ENCODE results near the gene IQSEC3. TPM values are rescaled to one million over a fixed set of nuclear protein-coding genes. Genes with fewer than 3 reads are reported as not detected.

Gene IQSEC3
- total and polyA plus RNA-seq, 2 of the 13 experiments (the other 11 are each of a cell fraction or from before 2014, with no cell fraction given) = not detected

DNA sequence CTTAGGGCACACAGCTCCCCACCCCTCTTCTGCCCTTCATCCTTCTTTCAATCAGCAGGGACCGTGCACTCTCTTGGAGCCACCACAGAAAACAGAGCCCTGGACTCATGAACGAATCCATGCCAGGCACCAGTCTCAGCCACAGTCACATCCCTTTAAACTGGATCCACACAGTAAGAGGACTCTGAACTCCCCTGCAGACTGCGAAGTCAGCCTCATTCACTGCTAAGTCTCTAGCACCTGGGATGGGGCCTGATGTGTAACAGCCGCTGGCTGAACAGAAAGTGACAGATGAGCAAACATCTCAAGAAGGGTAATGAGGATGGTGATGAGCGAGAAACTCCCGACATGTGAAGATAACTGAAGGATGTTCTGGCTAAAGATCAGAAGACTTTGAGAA is 45.8 kb upstream of the IQSEC3 start (continued):
- TF ChIP-seq, protein P1, sequence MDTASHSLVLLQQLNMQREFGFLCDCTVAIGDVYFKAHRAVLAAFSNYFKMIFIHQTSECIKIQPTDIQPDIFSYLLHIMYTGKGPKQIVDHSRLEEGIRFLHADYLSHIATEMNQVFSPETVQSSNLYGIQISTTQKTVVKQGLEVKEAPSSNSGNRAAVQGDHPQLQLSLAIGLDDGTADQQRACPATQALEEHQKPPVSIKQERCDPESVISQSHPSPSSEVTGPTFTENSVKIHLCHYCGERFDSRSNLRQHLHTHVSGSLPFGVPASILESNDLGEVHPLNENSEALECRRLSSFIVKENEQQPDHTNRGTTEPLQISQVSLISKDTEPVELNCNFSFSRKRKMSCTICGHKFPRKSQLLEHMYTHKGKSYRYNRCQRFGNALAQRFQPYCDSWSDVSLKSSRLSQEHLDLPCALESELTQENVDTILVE (CRISPR knock-in tag; IDR thresholded peaks at IDR 0.05) = 0 out of 2 replicates have a peak, but pooled peaks have one; percentile 58
- TF ChIP-seq HNRNPUL1 (IDR thresholded peaks at IDR 0.05; ENCODE audit: low read depth, low read length) = no peak
- TF ChIP-seq AKAP8 (CRISPR knock-in tag; IDR thresholded peaks at IDR 0.05) = 0 out of 2 replicates have a peak, but pooled peaks have one; percentile 21
- no peak for TF ChIP-seq HHEX (CRISPR knock-in tag; IDR thresholded peaks at IDR 0.05)
- TF ChIP-seq POLR2AphosphoS2 (IDR thresholded peaks at IDR 0.05; ENCODE audit: low read depth, low read length) = no peak
- TF ChIP-seq, protein P2, sequence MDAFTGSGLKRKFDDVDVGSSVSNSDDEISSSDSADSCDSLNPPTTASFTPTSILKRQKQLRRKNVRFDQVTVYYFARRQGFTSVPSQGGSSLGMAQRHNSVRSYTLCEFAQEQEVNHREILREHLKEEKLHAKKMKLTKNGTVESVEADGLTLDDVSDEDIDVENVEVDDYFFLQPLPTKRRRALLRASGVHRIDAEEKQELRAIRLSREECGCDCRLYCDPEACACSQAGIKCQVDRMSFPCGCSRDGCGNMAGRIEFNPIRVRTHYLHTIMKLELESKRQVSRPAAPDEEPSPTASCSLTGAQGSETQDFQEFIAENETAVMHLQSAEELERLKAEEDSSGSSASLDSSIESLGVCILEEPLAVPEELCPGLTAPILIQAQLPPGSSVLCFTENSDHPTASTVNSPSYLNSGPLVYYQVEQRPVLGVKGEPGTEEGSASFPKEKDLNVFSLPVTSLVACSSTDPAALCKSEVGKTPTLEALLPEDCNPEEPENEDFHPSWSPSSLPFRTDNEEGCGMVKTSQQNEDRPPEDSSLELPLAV (CRISPR knock-in tag; conservative IDR thresholded peaks at IDR 0.05; ENCODE audit: low read depth) = no peak
- peak; percentile 79; the same call in 1 of the 2 replicates for TF ChIP-seq ZNF205 (CRISPR knock-in tag; IDR thresholded peaks at IDR 0.05)
- no peak for TF ChIP-seq FOXJ3 (CRISPR knock-in tag; IDR thresholded peaks at IDR 0.05; ENCODE audit: borderline replicate concordance)
- no peak for TF ChIP-seq ZNF713 (CRISPR knock-in tag; IDR thresholded peaks at IDR 0.05)
- no peak for TF ChIP-seq SRSF1 (optimal IDR thresholded peaks at IDR 0.05; ENCODE audit: low read depth, low read length)
- TF ChIP-seq HNF4G (IDR thresholded peaks at IDR 0.05; ENCODE audit: borderline replicate concordance, low read depth, low read length) = peak; percentile 92
- peak; percentile 86; the same call in 1 of the 2 replicates for TF ChIP-seq HNF4G (CRISPR knock-in tag; IDR thresholded peaks at IDR 0.05; ENCODE audit: borderline replicate concordance, low read depth)
- TF ChIP-seq ZNF292 (CRISPR knock-in tag; IDR thresholded peaks at IDR 0.05; ENCODE audit: borderline replicate concordance, low read depth) = peak; percentile 95; the same call in 1 of the 2 replicates
- TF ChIP-seq ZNF3 (CRISPR knock-in tag; IDR thresholded peaks at IDR 0.05) = no peak
- TF ChIP-seq NAIF1 (CRISPR knock-in tag; IDR thresholded peaks at IDR 0.05; ENCODE audit: borderline replicate concordance) = no peak
- peak in 1 of 2 experiments; percentile 62; a peak in 1 of 4 replicates for TF ChIP-seq EP300 (IDR thresholded peaks at IDR 0.05; ENCODE audit: low read depth in 2 of 2, low read length in 2 of 2)
- 0 out of 2 replicates have a peak, but pooled peaks have one; percentile 34 for TF ChIP-seq EP300 (CRISPR knock-in tag; IDR thresholded peaks at IDR 0.05; ENCODE audit: borderline replicate concordance)
- TF ChIP-seq, protein P3, sequence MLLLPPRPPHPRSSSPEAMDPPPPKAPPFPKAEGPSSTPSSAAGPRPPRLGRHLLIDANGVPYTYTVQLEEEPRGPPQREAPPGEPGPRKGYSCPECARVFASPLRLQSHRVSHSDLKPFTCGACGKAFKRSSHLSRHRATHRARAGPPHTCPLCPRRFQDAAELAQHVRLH (CRISPR knock-in tag; IDR thresholded peaks at IDR 0.05; ENCODE audit: borderline replicate concordance, low read depth) = peak; percentile 49; the same call in 1 of the 2 replicates
- no peak for TF ChIP-seq ZNF180 (CRISPR knock-in tag; IDR thresholded peaks at IDR 0.05; ENCODE audit: borderline replicate concordance, low read depth)
- peak; percentile 50; the same call in 1 of the 2 replicates for TF ChIP-seq KDM2A (CRISPR knock-in tag; IDR thresholded peaks at IDR 0.05; ENCODE audit: borderline replicate concordance, low read depth)
- no peak for TF ChIP-seq ZNF382 (CRISPR knock-in tag; IDR thresholded peaks at IDR 0.05; ENCODE audit: borderline replicate concordance)
- no peak; the same call in 1 of the 2 replicates for TF ChIP-seq JUNB (CRISPR knock-in tag; IDR thresholded peaks at IDR 0.05; ENCODE audit: borderline replicate concordance)
- peak; percentile 33; the same call in 1 of the 2 replicates for TF ChIP-seq TAF1 (CRISPR knock-in tag; IDR thresholded peaks at IDR 0.05)
- TF ChIP-seq, protein P4, sequence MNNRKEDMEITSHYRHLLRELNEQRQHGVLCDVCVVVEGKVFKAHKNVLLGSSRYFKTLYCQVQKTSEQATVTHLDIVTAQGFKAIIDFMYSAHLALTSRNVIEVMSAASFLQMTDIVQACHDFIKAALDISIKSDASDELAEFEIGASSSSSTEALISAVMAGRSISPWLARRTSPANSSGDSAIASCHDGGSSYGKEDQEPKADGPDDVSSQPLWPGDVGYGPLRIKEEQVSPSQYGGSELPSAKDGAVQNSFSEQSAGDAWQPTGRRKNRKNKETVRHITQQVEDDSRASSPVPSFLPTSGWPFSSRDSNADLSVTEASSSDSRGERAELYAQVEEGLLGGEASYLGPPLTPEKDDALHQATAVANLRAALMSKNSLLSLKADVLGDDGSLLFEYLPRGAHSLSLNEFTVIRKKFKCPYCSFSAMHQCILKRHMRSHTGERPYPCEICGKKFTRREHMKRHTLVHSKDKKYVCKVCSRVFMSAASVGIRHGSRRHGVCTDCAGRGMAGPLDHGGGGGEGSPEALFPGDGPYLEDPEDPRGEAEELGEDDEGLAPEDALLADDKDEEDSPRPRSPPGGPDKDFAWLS (CRISPR knock-in tag; IDR thresholded peaks at IDR 0.05; ENCODE audit: borderline replicate concordance) = no peak
- no peak for TF ChIP-seq MLLT10 (CRISPR knock-in tag; IDR thresholded peaks at IDR 0.05)
- TF ChIP-seq ZKSCAN8 (CRISPR knock-in tag; IDR thresholded peaks at IDR 0.05; ENCODE audit: borderline replicate concordance) = 0 out of 2 replicates have a peak, but pooled peaks have one; percentile 76
- no peak for TF ChIP-seq ZNF562 (CRISPR knock-in tag; IDR thresholded peaks at IDR 0.05; ENCODE audit: borderline replicate concordance)
- peak; percentile 30; the same call in 1 of the 2 replicates for TF ChIP-seq POGZ (CRISPR knock-in tag; IDR thresholded peaks at IDR 0.05)
